HG02852 (cell line): ENCODE results near the gene TNFAIP1.

Experiments
- ATAC-seq: cut with Tn5 transposase; IDR thresholded peaks from one replicate; pipeline ENCODE4 v1.9.1; 2021; ENCODE audit warnings: mild to moderate bottlenecking, moderate library complexity; ENCODE audit not compliant: unreplicated experiment

Gene TNFAIP1

DNA sequence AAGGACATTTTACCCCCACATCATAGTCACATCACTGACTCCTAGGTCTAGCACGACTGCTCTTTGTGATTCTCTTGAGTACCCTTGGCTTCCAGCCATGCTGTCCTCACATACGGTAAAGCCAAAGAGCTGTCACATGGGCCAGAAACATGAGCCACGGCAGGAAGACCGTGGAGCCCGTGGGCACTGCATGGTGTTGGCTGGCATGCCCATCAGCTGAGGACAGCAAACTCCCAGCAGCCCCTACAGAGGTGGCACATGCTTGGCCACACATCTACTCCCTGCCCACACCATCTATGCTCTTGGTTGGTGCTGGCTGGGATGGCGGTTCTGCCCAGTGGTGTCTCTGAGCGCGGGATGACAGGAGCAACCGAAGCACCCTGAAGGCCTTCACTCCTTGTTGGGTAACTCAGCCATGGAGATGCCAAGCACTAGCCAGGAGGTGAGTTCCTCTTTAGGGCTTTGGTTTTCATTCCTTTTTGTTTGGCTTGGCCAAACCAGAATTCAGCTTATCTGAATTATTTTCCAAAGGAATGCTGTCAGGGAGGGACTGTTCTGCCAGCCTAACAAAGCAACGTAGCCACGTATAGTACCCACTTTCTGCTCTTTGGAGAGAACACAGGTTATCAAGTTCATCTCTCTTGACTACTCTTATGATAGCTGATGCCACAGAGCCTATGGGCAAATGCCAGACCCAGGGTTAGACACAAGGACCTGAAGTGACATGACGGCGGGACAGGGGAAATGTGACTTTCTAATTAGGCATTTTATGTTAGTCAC, 10.0 kb downstream of the TNFAIP1 start:
- no peak for ATAC-seq

DNA sequence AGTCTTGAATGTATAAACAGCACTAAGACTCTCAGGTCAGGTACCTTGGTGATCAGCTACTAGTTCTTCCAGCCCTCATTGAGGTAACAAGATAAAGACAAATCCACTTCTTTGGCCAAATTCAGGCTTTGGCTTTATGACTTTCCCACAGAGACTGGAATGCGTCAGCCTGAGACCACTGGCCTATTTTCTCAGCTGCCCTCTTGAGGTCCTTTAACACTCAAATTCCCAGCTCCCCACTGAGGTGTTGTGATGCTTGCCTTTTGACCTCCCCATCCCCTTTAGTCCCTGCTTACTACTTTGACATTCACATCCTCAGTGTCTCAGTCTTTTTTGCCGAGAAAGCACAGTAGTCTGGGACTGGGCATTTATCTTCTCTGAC, 10.6 kb downstream of the TNFAIP1 start:
- ATAC-seq = no peak

DNA sequence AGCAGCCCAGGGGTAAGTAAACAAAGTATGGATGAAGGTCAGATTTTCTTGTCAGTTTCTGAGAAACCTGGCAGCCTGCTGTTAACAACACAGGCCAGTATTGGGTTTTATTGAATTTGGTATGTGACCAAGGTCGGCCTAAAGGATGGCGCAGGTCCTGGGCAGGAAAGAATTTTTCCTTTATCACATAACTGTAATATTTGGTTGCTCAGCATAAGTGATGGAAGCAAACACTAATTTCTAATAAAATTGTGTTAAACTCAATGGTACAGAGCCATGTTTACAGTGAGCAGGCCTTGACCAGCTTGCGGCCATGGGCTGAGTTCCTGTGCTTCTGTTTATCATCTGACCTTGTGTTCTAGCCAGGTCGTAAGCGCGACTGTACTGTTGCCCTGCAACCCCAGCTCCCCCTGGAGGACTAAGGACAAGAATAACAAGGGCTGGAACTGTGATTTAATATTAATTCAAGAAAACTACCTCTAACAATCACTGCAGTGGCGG, 11.2 kb downstream of the TNFAIP1 start:
- no peak for ATAC-seq

DNA sequence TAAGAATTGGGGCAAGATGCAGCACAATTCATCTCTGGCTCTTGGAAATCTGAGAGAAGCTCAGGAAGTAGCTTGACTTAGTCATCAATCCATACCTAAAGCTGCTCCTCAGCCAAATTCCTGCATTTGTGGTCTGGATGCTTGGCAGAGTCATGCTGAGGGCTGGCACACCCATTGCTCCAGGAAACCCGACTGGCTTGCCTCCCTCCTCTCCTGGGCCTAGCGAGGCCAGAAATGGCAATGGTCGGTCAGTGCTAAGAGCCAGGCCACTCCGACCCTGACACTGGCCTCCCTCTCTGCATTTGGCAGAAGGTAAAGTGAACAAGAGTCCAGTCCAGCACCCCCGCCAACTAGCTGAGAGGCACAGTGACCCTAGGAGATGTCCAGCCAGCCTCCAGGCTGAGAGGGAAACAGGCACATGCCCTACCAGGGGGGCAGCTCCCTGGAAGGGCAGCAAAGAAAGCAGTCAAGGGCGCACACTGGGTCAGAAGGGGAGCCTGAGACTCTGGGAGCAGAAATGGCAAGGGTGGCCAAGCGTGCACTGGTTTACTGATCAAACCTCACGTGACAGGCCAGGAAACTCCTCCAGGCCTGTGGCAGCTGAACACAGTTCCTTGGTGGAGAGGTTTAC, 11.8 kb downstream of the TNFAIP1 start:
- ATAC-seq = no peak

DNA sequence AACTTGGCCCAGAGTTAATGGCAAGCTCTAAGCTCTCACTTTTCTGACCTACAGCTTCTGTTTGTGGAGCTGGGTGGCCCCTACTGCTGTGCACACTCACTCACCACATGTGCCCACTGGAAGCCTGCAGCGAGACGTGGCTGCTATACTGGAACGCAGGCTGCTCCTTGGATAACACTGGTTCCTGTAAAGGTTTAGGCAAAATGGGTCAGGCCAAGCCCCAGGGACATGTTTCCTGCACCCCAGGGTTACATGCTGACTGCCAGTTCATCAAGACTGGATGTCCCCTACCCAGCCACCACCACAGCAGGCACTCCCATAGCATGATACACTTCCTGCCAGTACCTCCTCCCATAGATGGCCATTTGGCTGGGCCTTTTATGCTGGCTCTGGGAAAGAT, 13.4 kb downstream of the TNFAIP1 start:
- ATAC-seq = no peak

DNA sequence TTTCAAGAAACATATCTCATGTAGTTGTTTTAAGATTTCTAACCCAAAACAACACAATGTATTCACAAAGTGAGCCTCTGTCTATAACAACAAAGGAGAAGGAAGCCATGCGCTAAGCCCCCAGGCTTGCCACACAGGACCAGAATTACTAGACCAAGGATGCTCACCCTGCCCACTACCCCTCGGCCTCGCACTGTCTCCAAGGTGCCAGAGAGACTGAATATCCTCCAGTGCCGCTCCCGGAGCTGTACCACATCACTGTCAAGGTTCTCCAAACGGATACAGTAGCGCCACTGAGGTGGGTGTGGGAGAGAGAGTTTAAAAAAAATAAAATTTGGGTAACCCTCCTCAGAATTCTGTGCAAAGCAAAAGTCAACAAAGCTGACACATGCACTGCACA, 14.7 kb downstream of the TNFAIP1 start:
- no peak for ATAC-seq

DNA sequence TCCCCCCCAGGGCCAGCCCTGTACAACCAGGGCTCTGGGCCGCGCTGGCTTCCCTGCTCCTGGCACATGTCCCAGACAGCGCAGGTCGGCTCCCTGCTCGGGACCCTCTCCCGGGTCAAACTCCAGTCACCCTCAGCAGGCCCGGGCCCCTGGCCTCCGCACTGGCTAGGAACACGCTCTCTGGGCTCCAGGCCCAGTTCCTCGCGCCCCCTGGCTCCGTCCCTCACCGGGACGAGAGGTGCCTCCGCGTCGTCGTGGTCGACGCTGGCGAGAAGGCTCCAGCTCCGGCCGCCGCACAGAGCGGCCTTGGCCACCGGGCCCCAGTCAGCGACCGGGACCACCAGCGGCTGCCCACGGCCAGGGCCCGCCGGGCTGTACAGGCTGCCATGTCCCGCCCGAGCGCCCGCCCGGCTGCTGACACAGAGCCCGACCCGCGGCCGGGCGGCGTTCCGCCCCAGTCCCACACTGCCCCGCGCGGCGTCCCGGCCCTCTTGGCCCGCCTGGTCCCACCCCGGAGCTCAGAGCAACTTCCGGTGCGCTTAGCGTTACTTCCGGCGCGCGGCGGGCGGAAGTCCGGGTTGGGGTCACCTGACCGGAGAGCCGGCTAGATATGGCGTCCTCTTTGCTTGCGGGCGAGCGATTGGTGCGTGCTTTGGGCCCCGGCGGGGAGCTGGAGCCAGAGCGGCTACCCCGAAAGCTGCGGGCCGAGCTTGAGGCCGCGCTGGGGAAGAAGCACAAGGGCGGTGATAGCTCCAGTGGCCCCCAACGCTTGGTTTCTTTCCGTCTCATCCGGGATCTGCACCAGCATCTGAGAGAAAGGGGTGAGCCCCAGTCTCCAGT, 21.7 kb downstream of the TNFAIP1 start, which contains the start of gene POLDIP2:
Gene POLDIP2, minus strand, starts transcription at position 467 of the 840 bp plus-strand sequence. Its CDS starts 79 bp downstream, at position 388.
- ATAC-seq = peak; percentile 95

DNA sequence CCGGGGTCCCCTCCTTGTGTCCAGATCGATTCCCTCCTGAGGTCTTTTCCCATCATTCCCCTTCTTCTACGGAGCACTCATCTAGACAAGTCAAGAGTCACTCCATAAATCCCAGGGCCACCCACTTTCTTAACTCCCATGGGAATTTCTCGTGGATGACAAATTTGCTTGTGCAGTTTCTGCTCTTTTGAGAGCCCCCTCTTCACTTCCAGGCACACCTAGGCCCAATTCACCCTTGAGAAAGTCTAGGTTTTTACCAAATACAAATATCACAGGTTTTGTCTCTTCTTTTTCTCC, 22.3 kb downstream of the TNFAIP1 start:
- no peak for ATAC-seq

DNA sequence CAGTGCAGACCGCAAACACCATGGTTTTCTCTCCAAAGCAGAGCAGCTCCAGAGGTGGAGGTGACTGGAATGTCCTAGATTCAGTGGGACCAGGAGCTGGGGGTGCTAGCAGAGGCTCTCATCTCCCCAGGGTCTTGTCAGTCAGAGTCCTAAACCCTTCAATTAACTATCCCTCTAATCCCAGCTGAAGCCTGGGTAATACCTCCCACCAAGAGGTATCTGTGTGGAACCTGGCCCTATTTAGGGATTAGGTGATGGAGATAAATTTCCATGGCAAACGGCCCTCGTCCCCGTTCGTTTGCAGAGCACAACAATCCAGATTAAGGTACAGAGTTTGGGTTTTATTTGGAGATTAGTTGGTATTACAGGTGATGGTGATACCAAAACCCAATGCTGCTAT, 27.6 kb downstream of the TNFAIP1 start:
- ATAC-seq = no peak

DNA sequence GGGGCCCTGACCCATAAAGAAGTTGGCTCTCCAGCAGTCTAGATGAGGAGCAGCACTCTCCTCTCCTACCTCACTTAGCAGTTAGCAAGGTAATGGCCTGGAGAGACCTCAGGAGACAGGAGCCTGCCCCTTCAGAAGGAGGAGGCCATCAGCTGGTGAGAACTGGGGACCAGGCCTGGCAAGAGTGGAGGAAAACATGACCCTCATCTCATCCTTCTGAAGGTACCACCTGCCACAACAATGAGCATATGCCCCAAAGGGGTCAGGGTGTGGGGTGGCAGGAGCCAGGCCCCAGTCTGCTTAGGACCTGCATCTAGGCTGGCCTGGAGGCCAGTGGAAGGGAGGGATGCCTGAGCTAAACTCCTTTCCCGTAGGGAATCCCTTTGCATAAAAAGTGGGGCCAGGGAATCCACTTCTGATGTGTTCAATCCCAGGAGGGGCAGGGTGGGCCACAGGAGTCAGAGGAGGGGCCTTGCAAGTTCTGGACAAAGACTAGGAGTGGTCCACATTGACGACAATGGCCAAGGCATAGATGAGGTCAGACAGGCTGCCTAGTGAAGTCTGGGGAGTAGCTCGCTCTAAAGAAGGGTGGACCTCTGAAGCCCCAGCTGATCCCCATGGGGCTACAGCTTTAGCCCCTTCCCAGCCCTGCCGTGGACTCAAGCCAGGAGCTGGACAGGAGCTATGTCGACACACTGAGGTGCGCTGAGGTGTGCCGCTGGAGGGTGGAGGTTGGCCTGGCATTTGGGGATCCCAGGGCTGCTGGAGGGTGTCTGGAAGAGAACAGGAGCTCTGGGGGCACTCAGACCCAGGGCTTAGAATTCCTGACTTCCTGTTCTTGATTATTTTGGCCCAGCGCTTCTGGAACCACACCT, 28.5 kb downstream of the TNFAIP1 start:
- ATAC-seq = no peak

DNA sequence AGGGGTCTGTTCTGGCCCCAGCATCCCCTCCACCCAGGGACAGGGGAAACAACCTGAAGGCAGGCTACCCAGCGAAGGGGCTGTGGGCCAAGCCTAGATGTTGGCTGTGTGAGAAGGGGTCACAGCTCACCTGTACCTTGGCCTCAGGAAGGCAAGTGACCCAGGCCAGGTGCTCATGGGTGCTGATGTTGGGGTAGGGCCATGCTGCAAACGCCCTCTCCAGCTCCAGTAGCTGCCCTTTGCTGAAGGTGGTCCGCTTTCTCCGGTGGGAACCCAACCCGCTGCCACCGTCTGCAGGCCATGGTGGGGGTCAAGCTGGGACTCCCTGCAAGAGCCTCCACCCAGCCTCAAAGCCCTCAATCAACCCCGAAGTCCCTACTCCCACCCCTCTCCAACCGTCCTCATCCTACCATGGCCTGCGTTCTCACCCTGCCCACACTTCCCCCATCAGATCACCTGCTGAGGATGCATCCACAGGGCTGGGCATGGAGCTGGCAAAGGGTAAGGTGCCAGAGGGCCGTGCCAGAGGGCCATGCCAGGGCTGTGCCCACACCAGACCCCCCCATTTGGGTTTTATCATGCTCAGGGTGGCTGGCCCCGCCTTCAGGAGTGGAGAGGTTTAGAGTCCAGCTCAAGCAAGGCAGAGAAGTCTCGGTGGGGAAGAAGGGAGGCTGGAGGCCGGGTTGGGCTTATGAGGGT, 29.3 kb downstream of the TNFAIP1 start, which contains the start of gene SEBOX:
Gene SEBOX, minus strand, starts transcription at position 535 of the 699 bp plus-strand sequence. Its CDS starts 48 bp downstream, at position 487.
- ATAC-seq = no peak

DNA sequence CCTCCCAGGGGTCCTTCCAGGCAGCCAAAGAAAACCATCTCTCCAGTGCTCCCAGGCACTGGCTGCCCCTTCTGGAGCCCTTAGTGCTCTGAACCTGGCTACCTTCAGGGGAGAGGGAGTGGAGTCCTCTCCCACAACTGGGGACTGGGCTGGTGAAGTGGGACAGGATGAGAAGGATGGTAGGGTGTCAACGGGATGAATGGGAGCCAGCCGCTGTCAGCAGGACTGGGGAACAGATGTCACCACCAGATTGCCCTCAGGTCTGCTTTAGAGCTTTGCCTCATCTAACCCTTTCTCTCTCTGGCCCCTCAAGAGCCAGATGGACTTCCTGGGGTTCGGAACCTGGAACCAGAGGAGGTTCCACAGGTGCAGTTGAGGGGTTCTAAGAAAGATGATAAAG, 29.9 kb downstream of the TNFAIP1 start:
- ATAC-seq = no peak

DNA sequence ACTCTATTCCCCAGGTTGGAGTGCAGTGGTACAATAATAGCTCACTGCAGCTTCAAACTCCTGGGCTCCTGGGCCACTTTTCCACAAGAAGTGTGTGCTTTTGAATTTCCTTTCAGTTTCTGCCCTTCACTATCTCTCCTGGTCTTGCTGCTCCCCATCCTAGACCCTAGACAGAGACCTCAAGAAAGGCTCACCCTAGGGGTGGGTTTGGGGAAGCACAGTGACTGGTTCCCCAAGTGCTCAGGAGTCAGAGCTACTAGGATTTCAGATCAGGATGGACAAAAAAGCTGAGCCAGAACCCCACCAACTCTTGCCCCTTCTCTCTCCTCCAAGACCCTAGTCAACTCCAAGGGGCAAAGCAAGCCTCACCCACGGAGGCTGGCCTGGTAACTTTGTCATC, 31.0 kb downstream of the TNFAIP1 start:
- ATAC-seq = no peak

DNA sequence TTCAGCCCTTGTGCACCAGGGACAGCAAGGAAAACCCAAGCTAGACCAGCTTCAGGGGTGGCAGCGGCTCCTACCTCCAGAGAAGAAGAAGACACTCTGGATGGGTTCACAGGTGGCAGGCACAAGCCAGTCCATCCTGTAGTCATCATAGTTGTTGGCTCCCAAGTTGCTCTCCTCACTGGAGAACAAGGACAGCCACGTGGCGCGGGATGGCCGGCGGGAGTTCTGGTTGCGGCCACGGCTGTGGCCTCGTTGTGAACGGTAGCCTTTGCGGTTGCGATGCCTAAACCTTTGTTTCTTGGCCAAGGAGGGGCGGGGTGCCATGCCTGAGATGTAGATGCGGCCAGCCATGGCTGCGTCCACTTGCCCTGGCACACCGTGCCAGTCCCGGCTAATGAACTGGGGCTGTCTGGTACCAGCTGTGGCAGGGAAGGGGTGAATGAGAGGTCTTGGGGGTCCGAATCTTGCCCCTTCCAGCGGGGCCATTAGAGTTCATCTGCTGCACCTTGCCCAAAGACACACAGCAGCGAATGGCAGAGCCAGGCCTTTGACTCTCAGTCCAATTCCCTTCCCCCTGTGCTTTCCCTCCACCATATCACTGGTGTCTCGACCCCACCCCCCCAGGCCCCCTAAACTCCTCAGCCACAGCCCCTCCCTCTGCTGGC, 32.2 kb downstream of the TNFAIP1 start:
- ATAC-seq = no peak

DNA sequence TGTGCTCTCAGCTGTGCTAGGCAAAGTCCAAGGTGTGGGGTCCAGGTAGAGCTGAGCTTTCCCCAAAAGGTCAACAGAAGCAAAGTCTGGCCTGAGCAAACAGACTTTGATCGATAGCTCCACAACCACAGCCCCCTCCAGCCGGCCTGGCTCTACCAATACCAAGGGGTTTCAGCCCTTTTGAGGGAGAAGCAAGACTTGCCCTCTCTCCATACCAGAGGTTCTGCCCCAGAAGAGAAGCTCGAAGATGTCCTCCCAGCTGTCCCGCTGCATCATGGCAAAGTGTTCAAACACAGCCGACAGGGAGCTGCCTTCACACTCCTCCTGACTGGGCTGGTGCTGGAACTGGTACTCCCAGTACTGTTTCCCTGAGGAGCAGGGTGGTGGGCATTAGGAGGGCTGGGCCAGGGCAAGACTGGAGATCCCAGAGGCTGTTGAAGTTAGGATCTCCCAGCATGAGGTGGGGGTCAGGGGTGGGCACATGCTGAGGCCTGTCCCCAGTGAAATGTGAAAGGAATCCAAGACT, 32.8 kb downstream of the TNFAIP1 start:
- ATAC-seq = no peak

DNA sequence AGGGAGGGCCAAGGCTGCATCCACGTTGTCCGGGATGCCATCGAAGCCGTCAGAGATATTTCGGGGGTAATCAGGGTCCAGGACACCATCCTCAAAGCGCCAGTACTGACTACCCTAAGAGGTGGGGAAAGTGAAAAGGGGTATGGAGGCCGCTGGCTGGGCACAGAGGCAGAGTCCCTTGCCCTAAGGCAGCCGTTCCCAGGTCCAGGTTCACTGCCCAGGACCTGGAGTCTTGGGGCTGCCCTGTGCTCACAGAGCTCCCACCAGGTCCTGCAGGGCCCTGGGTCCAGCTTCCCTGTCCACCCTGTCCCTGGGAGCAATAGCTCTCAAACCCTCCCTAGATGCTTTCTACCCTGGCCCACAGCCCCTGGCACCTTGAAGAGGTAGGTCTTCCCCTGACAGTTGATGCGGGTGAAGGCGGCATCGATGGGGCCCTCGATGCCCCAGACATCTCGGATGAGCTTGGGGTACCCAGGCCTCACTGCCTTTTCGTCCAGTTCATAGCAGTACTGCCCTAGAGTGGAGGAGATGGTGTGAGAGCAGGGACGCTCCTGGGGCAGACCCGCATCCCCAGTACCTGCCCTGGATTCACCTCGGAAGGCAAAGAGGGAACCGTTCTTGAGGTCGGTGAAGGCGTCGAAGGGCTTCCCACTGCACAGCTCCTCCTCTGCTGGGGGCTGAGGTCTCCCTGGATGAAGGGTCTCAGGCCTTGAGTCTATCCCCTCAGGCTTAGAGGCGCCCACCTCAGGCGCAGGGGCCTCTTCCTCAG, 33.5 kb downstream of the TNFAIP1 start:
- ATAC-seq = no peak

DNA sequence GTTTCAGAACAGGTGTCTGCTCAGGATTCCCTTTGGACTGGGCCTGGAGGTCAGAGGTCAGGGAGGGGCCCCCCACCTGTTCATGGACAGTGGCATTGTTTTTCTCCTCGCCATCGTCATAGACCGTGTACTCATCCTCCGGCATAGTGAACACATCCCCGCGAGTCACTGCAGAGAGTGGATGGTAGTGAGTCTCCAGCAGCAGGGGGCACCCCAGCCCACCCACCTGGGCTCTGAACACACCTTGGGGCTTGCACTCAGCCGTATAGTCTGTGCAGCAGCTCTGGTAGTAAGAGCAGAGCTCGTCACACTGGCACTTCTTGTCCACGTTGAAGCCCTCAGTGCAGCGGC, 34.1 kb downstream of the TNFAIP1 start:
- ATAC-seq = no peak

DNA sequence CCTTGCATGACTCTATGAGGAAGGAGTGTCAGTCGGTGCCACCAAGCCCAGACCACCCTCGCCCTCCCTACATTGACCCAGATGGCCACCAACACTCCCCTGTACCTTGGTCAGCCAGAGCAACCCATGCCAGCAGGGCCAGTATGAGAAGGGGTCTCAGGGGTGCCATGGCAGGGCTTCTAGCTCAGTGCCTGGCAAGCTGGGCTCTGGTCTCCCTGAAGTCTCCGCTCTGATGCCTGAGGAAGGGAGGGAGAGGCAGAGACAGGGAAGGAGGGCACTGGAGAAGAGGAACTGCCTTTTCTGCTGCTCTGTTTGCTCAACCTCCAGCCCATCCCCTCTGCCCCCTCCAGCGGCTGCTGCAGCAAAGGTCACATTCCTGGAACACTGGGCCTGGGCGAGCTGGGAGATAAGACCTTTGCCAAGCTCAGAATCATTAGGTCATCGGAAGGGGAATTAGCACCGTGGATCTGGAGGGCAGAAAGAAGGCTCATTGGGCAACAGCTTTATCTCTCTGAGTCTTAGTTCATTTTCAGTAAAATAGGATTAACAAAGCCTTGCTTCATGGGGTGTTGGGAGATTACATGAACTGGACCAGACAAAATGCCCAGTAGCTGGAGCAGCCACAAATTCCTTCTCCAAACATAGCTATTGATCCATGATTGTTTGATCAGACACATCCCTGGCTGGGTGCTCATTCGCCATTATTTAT, 34.6 kb downstream of the TNFAIP1 start, which contains the start of gene VTN:
Gene VTN, minus strand, starts transcription at position 273 of the 709 bp plus-strand sequence. Its CDS starts 104 bp downstream, at position 169.
- ATAC-seq = no peak
